Prostate gland (tissue), 2 donors: ENCODE results near the gene CEP112. TPM values are rescaled to one million over a fixed set of nuclear protein-coding genes. Genes with fewer than 3 reads are reported as not detected.

Experiments
- DNase-seq: peaks from one replicate; pipeline ENCODE4 v3.0.0-alpha.2; 2019; ENCODE audit warnings: low spot score
- H3K27ac ChIP-seq, 2 donors: fragments of 200-600 bp; sonication (generic); 2 replicates each; pipeline ENCODE4 v1.5.1; 2017 to 2019
- H3K27me3 ChIP-seq: fragments of 200-600 bp; sonication (generic); replicated peaks from 2 replicates; pipeline ENCODE4 v1.5.1; 2019; ENCODE audit not compliant: insufficient read depth
- H3K36me3 ChIP-seq, 2 donors: fragments of 200-600 bp; sonication (generic); 1 replicate in 1 of 2; 2 replicates in 1 of 2; pipeline versions ENCODE4 v1.5.1 to v1.8.1; 2017 to 2019
- H3K4me1 ChIP-seq: fragments of 200-600 bp; sonication (generic); replicated peaks from 2 replicates; pipeline ENCODE4 v1.5.1; 2019
- H3K4me3 ChIP-seq, 2 donors: fragments of 200-600 bp; sonication (generic); 2 replicates each; pipeline ENCODE4 v1.5.1; 2017 to 2019
- H3K9me3 ChIP-seq: fragments of 200-600 bp; sonication (generic); 2 replicates; pipeline ENCODE4 v1.5.1; 2017
- POLR2A ChIP-seq: fragments of 450-650 bp; IDR thresholded peaks from one replicate; pipeline ENCODE4 v1.6.1; 2016; ENCODE audit warnings: antibody characterized with exemption, mild to moderate bottlenecking
- POLR2AphosphoS5 ChIP-seq: sonication (generic); formaldehyde crosslinking; IDR thresholded peaks from one replicate; pipeline ENCODE4 v1.6.1; 2017; ENCODE audit warnings: antibody characterized with exemption
- WGBS: methylation state at CpG from one replicate; pipeline ENCODE4 v1.1.5; 2018; 5-methylcytosine and 5-hydroxymethylcytosine counted together
- intact Hi-C: fragments of 100-400 bp; cut with DNase I; formaldehyde crosslinking; loops from one replicate; pipeline ENCODE4 v1.14.2; 2022
- total RNA-seq, 2 donors: library from RNA; depleted of rRNA; stranded (reverse); fragments of >200 nt; gene quantifications; one replicate each; pipeline ENCODE4 v1.1.0, GENCODE V29; 2016
- TF ChIP-seq, protein P1 (sequence below), 4 experiments: fragments of 200-600 bp in 2 of 4; fragments of 450-650 bp in 2 of 4; sonication (generic) in 2 of 4; IDR thresholded peaks; 1 replicate in 3 of 4; 2 replicates in 1 of 4; pipeline ENCODE4 v1.5.1; 2016 to 2019; ENCODE audit warnings: antibody characterized with exemption in 4 of 4, mild to moderate bottlenecking in 2 of 4, moderate library complexity in 2 of 4

Gene CEP112
- total RNA-seq, 2 donors from 2014 or later = 2.3 to 22.8 TPM

DNA sequence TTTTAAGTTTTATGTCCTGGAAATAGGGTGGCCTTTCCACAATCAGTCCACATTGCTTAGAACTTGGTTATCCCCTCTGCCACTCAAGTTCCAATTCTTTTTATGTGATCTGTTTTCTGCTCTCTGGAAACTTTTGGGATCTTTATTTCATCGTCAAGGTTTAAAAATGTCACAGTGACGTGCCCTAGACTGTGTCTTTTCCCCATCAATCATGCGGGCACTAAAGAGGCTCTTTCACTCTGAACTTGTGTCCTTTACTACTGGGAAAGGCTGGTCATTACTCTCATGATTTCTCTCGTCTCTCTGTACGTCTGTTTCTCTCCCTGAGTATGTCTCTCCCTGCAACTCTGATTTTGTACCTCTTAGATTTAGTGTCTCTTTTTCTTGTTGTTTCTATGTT, 440.7 kb downstream of the CEP112 start:
- Histone ChIP-seq H3K9me3 (no peaks in the 10 kb centered on the region), H3K4me3 (no peak overlapping the region), H3K27me3 (no peaks in the 10 kb centered on the region), H3K4me1 (no peaks in the 10 kb centered on the region), H3K27ac (peak overlapping the region; percentile 53 to 59), H3K36me3 (no peaks in the 10 kb centered on the region)
- intact Hi-C loops = no loop called here
- no peak for DNase-seq
- TF ChIP-seq POLR2A (no peak), POLR2AphosphoS5 (no peak)
- TF ChIP-seq, protein P1, sequence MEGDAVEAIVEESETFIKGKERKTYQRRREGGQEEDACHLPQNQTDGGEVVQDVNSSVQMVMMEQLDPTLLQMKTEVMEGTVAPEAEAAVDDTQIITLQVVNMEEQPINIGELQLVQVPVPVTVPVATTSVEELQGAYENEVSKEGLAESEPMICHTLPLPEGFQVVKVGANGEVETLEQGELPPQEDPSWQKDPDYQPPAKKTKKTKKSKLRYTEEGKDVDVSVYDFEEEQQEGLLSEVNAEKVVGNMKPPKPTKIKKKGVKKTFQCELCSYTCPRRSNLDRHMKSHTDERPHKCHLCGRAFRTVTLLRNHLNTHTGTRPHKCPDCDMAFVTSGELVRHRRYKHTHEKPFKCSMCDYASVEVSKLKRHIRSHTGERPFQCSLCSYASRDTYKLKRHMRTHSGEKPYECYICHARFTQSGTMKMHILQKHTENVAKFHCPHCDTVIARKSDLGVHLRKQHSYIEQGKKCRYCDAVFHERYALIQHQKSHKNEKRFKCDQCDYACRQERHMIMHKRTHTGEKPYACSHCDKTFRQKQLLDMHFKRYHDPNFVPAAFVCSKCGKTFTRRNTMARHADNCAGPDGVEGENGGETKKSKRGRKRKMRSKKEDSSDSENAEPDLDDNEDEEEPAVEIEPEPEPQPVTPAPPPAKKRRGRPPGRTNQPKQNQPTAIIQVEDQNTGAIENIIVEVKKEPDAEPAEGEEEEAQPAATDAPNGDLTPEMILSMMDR (IDR thresholded peaks at IDR 0.05) = no peak
- WGBS = 38% methylated on average over 5 of the region's 5 CpGs

DNA sequence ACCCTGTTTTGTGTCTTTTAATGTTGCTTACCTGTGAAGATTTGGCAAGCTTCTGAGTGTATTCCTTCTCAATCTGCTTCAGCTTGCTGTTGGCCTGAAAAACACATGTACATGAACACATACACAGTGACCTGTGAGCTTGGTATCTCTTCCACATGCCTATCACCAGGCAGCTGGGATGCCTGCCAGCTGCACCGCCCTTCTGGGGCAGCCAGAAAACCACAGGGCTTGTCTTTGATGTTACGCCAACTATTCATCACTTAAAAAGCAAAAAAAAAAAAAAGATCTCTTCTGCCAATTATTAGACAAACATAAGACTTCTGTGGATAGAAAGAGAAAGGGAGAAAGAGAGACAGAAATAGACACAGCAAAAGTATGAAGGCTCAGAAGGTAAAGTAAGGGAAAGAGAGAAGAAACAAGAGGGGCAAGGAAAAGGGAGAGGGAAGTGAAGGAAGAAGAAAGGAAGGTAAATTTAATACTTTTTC, 441.3 kb downstream of the CEP112 start:
- Histone ChIP-seq H3K4me1 (no peaks in the 10 kb centered on the region), H3K4me3 (no peak overlapping the region), H3K9me3 (no peaks in the 10 kb centered on the region), H3K27ac (peak overlapping the region; percentile 53 to 59), H3K36me3 (no peaks in the 10 kb centered on the region), H3K27me3 (no peaks in the 10 kb centered on the region)
- WGBS = 6% methylated on average over 2 of the region's 2 CpGs
- intact Hi-C loops = no loop called here
- TF ChIP-seq, protein P1 (IDR thresholded peaks at IDR 0.05) = no peak
- TF ChIP-seq POLR2AphosphoS5 = peak; percentile 93
- DNase-seq = peak; percentile 92

DNA sequence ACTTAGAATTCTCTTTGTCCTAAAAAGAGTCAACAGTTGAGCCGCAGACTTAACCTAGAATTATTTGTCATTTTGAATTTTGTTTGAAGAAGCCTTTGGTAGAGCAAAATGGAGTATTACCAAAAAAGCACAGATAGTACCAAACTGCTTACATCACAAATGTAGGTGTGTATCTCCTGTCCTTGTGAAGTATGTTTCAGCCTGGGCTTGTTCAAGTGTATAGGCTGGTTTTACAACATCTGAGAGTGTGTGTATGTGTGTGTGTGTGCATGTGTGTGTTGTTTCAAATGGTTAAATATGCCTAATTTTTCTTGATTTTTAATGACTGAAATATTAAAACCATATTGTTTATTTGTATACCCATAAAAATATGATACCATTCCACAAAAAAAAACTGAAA, 441.8 kb downstream of the CEP112 start:
- no peak for TF ChIP-seq POLR2A
- TF ChIP-seq POLR2AphosphoS5 = no peak
- TF ChIP-seq, protein P1 (IDR thresholded peaks at IDR 0.05) = no peak
- Histone ChIP-seq H3K27ac (peak overlapping the region; percentile 3 to 59), H3K4me1 (no peaks in the 10 kb centered on the region), H3K27me3 (no peaks in the 10 kb centered on the region), H3K9me3 (no peaks in the 10 kb centered on the region), H3K36me3 (no peaks in the 10 kb centered on the region), H3K4me3 (no peak overlapping the region)
- intact Hi-C loops = no loop called here
- no peak for DNase-seq
- 42% methylated on average over 1 of the region's 1 CpG for WGBS

DNA sequence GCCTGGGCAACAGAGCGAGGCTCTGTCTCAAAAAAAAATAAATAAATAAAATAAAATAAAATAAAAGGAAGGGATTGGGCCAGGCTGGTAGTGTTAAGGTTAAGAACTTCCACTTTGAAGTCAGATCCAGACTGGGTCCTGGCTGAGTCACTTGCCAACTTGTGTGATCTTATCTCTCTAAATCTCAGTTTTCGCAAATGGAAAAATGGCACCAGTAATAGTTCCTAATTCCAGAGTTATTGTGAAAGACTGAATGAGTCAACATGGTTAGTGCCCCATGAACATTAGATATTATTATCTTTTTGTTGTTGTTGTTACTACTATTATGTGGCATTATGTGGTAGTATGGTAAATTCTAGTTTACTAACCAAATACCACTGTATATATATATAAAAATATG, 442.5 kb downstream of the CEP112 start:
- no peak for DNase-seq
- 41% methylated on average over 2 of the region's 2 CpGs for WGBS
- Histone ChIP-seq H3K27me3 (no peaks in the 10 kb centered on the region), H3K36me3 (no peaks in the 10 kb centered on the region), H3K9me3 (no peaks in the 10 kb centered on the region), H3K4me1 (no peaks in the 10 kb centered on the region), H3K27ac (peak overlapping the region in 1 of 2 donors; percentile 3), H3K4me3 (no peak overlapping the region)
- TF ChIP-seq POLR2AphosphoS5 = no peak
- TF ChIP-seq, protein P1 (IDR thresholded peaks at IDR 0.05) = no peak
- no peak for TF ChIP-seq POLR2A
- intact Hi-C loops = no loop called here

DNA sequence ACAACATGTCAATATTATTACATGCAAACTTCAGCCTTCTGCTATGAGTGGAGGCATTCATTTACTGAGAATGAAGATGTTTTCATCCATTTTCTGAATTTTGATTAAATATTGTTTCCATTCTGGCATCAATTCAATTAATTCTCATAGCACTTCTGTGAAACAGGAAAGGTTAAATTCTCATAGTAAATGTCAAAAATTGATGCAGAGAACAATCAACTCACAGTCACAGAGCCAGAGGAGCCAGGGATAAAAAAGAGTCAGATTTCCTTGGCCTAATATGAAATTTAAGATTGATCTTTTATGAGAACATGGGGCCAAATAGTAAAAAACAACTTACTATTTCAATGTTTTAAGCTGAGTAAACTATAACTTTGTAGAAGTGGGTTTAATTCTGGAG, 446.7 kb downstream of the CEP112 start:
- Histone ChIP-seq H3K4me1 (no peaks in the 10 kb centered on the region), H3K27me3 (no peaks in the 10 kb centered on the region), H3K36me3 (no peaks in the 10 kb centered on the region), H3K4me3 (no peak overlapping the region), H3K9me3 (no peaks in the 10 kb centered on the region), H3K27ac (no peak overlapping the region)
- no peak for DNase-seq
- TF ChIP-seq, protein P1 (IDR thresholded peaks at IDR 0.05) = no peak
- TF ChIP-seq POLR2AphosphoS5 = no peak
- no peak for TF ChIP-seq POLR2A
- intact Hi-C loops = no loop called here
